T-helper 17 cell (primary cell): Measurements from ENCODE around the gene PACS1. TPM values are rescaled to one million over a fixed set of nuclear protein-coding genes. Genes with fewer than 3 reads are reported as not detected.
"Not testable (repeated sequence)": the region's sequence is repeated elsewhere in the genome, so short reads cannot be mapped to it uniquely, and the experiment has no call there.

Source experiments
- ATAC-seq: fragments of 150-1000 bp; cut with Tn5 transposase; 2 replicates; pipeline ENCODE4 v1.10.0; 2021; ENCODE audit warnings: mild to moderate bottlenecking, moderate library complexity
- DNase-seq, 3 donors: peaks; one replicate each; pipeline versions ENCODE4 v3.0.0 to v3.0.0-alpha.2; 2020 to 2021
- H3K9me3 ChIP-seq: one replicate; pipeline ENCODE4 v1.7.0; 2013; ENCODE audit warnings: low read length, mild to moderate bottlenecking; ENCODE audit not compliant: control insufficient read depth, poor library complexity, severe bottlenecking
- H3K27ac Mint-ChIP-seq: one replicate; pipeline ENCODE4 v1.8.0; 2022; ENCODE audit warnings: mild to moderate bottlenecking, moderate library complexity, mixed read lengths
- H3K27me3 Mint-ChIP-seq: one replicate; pipeline ENCODE4 v1.8.0; 2022; ENCODE audit warnings: mixed read lengths
- H3K36me3 Mint-ChIP-seq: one replicate; pipeline ENCODE4 v1.8.0; 2022; ENCODE audit warnings: low read depth, mixed read lengths
- H3K4me1 Mint-ChIP-seq: one replicate; pipeline ENCODE4 v1.8.0; 2022; ENCODE audit warnings: mild to moderate bottlenecking, mixed read lengths
- H3K4me3 Mint-ChIP-seq: one replicate; pipeline ENCODE4 v1.8.0; 2022; ENCODE audit warnings: mild to moderate bottlenecking, moderate library complexity, mixed read lengths
- total RNA-seq, 4 donors: library from RNA in 2 of 4; stranded (reverse) in 2 of 4; gene quantifications; one replicate each; pipeline ENCODE4 v1.2.3 and lab custom pipeline; 2022 to 2026

The PACS1 gene
- total RNA-seq, 2 donors from 2014 or later = 215 to 227 TPM

DNA sequence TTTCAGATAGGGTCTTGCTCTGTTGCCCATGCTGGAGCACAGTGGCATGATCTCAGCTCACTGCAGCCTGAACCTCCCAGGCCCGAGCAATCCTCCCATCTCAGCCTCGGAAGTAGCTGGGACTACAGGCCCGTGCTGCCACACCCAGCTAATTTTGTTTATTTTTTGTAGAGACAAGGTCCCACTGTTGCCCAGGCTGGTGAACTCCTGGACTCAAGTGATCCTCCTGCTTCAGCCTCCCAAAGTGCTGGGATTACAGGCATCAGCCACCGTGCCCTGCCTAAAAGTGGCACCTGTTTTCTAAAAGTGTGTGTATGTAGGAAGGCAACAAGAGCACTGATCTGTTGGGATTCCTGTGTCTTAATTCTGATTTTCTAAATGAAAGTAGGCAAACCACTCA, 20.2 kb downstream of the PACS1 start:
- Mint-ChIP-seq H3K4me1 (peaks cover 15% of the 10 kb centered on the region), H3K4me3 (no peak overlapping the region), H3K27ac (peak overlapping the region; percentile 76), H3K27me3 (no peaks in the 10 kb centered on the region), H3K36me3 (peaks cover 2% of the 10 kb centered on the region)
- no peak for ATAC-seq
- no peak for DNase-seq
- H3K9me3 ChIP-seq = no peaks in the 10 kb centered on the region

GRCh38 chr11:66092125-66092524, 22.1 kb downstream of the PACS1 start:
- not testable (repeated sequence) for H3K36me3 Mint-ChIP-seq, DNase-seq, H3K27ac Mint-ChIP-seq, H3K4me3 Mint-ChIP-seq, H3K9me3 ChIP-seq, H3K27me3 Mint-ChIP-seq, ATAC-seq
- H3K4me1 Mint-ChIP-seq = peaks cover 17% of the 10 kb centered on the region

GRCh38 chr11:66099746-66100145, 29.7 kb downstream of the PACS1 start:
- not testable (repeated sequence) for H3K36me3 Mint-ChIP-seq, ATAC-seq, H3K4me3 Mint-ChIP-seq, H3K27me3 Mint-ChIP-seq, H3K9me3 ChIP-seq, DNase-seq
- Mint-ChIP-seq H3K27ac (peak overlapping the region; percentile 96), H3K4me1 (peaks cover 51% of the 10 kb centered on the region)

DNA sequence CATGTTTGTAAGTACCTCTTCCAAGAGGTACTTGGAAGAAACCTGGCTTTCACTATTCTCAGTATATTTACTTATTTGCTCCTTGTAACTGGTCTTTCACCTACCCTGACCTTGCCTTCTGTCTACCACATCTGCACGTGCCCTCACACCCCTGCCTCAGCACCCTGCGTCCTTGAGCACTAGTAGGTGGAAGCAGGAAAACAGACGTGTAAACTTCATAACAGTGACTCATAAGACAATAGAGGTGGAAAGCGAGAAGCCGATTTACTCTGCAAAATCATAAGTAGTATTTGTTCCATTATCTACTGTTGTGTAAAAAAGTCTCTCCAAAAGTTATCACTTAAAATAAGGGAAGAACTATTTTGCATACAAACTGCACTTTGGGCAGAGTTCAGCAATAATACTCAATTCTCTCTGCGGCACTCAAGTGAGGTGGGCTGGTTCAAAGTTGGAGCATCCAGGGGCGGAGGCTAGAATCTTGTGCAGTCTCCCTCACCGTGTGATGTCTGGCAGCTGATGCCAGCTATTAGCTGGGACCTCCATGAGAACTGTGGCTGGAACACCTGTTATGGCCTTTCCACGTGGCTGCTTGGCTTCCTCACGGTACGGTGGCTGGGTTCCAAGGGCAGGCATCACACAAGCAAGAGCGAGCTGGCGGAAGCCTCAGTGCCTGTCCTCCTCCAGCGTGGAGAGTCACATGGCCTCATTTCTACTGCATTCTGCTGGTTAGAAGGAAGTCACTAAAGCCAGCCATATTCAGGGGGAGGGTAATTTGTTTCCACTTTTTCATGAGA, 30.4 kb downstream of the PACS1 start:
- peak overlapping the region; percentile 96 for H3K27ac Mint-ChIP-seq
- H3K4me1 Mint-ChIP-seq = peaks cover 56% of the 10 kb centered on the region
- DNase-seq = peak; percentile 31 to 49 (median 48)
- H3K4me3 Mint-ChIP-seq = peak overlapping the region; percentile 88
- H3K27me3 Mint-ChIP-seq = no peaks in the 10 kb centered on the region
- peaks cover 2% of the 10 kb centered on the region for H3K36me3 Mint-ChIP-seq
- peak; percentile 97 for ATAC-seq
- H3K9me3 ChIP-seq = no peaks in the 10 kb centered on the region

DNA sequence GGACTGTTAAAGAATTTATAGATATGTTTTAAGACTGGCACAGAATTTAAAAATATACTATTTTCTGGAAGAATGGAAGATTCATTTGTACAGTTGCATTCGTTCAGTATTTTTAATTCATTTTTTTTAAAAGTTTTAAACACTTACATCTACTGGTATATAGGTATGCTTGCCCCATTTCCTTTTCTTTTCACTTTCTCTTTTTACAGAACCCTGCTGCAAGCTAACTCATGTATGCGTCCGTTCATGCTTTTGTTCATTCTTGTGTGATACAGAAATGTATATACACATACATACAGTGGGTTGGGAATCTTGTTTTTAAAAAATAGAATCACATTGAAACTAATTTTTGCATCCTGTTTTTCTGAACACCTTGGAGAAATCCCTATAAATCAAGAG, 31.0 kb downstream of the PACS1 start:
- peaks cover 58% of the 10 kb centered on the region for H3K4me1 Mint-ChIP-seq
- DNase-seq (no peak), ATAC-seq (peak; percentile 65)
- H3K9me3 ChIP-seq = no peaks in the 10 kb centered on the region
- H3K27ac Mint-ChIP-seq = peak overlapping the region; percentile 96
- no peaks in the 10 kb centered on the region for H3K27me3 Mint-ChIP-seq
- H3K36me3 Mint-ChIP-seq = peaks cover 2% of the 10 kb centered on the region
- peak overlapping the region; percentile 88 for H3K4me3 Mint-ChIP-seq

GRCh38 chr11:66104057-66104638, 34.1 kb downstream of the PACS1 start:
- Mint-ChIP-seq H3K27me3 (no peaks in the 10 kb centered on the region), H3K27ac (peak overlapping the region; percentile 85), H3K4me1 (peaks cover 67% of the 10 kb centered on the region), H3K36me3 (peaks cover 5% of the 10 kb centered on the region), H3K4me3 (peak overlapping the region; percentile 5)
- DNase-seq (no peak), ATAC-seq (no peak)
- H3K9me3 ChIP-seq = no peaks in the 10 kb centered on the region

DNA sequence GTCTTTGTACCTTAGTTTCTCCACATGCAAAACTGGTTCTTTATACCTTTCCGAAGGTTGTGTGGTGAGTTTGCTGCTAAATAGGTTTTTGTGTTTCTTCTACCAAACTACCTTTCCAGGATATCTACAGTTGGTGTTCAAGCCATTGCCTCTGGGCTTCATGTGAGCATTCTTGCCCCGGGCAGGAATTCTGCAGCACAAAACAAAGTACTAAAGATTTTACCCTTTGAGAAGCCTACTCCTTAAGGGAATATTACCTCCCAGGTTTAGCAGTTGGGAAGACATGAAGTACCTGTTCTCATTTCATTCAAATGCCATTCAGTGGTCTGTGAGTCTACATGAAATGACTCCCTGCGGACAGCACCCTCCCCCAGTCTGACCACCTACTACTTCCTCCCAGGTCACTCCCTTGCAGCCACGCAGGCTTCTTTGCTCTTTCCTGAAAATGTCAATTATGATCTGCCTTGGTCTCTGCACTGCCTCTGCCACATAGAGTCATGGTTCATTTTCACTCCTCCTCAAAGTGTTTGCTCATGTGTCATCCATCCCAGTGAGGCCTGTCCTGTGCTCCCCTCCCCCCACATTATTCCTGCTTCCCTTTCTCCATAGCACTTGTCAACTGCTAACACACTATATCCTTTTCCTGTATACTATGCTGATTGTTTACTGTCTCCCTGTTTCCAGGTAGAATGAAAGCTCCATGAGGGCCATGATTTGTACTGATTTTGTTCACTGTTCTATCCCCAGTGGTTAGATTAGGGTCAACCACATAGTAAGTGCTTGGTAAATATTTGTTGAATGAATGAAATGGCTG, 36.9 kb downstream of the PACS1 start:
- Mint-ChIP-seq H3K27me3 (no peaks in the 10 kb centered on the region), H3K27ac (peak overlapping the region; percentile 67), H3K36me3 (peaks cover 5% of the 10 kb centered on the region), H3K4me3 (peak overlapping the region; percentile 52), H3K4me1 (peaks cover 66% of the 10 kb centered on the region)
- ATAC-seq (no peak), DNase-seq (no peak)
- no peaks in the 10 kb centered on the region for H3K9me3 ChIP-seq

GRCh38 chr11:66107600-66108510, 37.8 kb downstream of the PACS1 start:
- DNase-seq = no peak
- no peaks in the 10 kb centered on the region for H3K9me3 ChIP-seq
- Mint-ChIP-seq H3K4me1 (peaks cover 74% of the 10 kb centered on the region), H3K27ac (peak overlapping the region; percentile 67), H3K4me3 (peak overlapping the region; percentile 52), H3K27me3 (no peaks in the 10 kb centered on the region), H3K36me3 (peaks cover 7% of the 10 kb centered on the region)
- no peak for ATAC-seq

DNA sequence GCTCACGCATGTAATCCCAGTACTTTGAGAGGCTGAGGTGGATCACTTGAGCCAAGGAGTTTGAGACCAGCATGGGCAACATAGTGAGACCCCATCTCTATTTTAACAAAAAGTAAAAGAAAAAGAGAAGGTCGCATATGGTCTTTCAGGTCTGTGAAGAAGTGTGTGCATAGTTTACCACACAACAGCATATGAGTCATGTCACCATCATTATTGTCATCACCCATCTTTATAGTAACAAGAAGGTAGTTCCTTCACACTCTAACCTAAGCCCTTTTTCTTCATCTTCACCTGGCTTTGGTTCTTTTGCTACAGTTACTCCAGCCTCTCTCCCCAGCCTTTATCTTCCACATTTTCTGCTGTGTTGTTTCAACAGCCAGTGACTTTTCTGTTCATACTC, 39.2 kb downstream of the PACS1 start:
- no peak for ATAC-seq
- H3K9me3 ChIP-seq = no peaks in the 10 kb centered on the region
- no peaks in the 10 kb centered on the region for H3K27me3 Mint-ChIP-seq
- H3K4me1 Mint-ChIP-seq = peaks cover 73% of the 10 kb centered on the region
- H3K27ac Mint-ChIP-seq = no peak overlapping the region
- DNase-seq = no peak
- H3K36me3 Mint-ChIP-seq = peaks cover 7% of the 10 kb centered on the region
- H3K4me3 Mint-ChIP-seq = peak overlapping the region; percentile 70

DNA sequence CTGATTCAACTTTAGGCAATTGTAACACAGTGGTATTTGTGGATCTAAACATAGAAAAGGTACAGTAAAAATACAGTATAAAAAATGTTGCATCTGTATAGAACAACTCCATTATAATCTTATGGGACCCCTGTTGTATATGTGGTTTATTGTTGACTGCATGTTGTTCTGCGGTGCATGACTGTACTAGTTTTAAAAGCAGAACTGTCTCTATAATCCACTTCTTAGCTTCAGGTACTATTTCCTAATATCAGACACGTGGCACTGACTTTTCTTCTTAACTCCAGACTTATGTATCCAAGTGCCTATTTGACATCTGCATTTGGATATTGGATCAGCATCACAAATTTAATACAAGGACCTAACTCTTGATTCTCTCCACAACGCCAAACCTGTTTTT, 41.1 kb downstream of the PACS1 start:
- H3K4me3 Mint-ChIP-seq = peak overlapping the region; percentile 41
- DNase-seq (no peak), ATAC-seq (no peak)
- H3K9me3 ChIP-seq = no peaks in the 10 kb centered on the region
- H3K36me3 Mint-ChIP-seq = peaks cover 7% of the 10 kb centered on the region
- peaks cover 74% of the 10 kb centered on the region for H3K4me1 Mint-ChIP-seq
- H3K27ac Mint-ChIP-seq = no peak overlapping the region
- H3K27me3 Mint-ChIP-seq = no peaks in the 10 kb centered on the region

DNA sequence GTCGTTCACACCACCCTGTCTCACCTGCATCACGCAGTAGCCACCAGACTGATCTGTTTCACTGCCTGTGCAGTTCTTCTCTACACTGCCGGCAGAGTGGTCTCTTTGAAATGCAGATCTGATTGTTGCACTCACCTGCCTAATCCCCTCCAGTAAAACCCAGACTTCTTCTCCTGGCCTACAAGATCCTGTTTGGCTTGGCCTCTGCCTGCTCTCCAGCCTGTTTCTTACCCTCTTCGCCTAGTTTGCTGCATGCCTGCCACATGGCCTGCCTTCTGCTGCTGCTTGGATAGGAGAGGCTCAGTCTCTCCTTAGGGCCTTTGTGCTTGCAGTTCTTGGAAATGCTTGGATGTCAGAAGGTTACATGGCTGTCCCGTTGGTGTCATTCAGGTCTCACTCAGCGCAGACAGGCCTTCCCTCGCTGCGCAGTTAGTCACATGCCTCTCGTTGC, 42.0 kb downstream of the PACS1 start:
- H3K27me3 Mint-ChIP-seq = no peaks in the 10 kb centered on the region
- ATAC-seq (no peak), DNase-seq (no peak)
- no peaks in the 10 kb centered on the region for H3K9me3 ChIP-seq
- peaks cover 79% of the 10 kb centered on the region for H3K4me1 Mint-ChIP-seq
- peak overlapping the region; percentile 94 for H3K27ac Mint-ChIP-seq
- no peak overlapping the region for H3K4me3 Mint-ChIP-seq
- peaks cover 7% of the 10 kb centered on the region for H3K36me3 Mint-ChIP-seq

- H3K27ac Mint-ChIP-seq = peak overlapping the region; percentile 94
- no peaks in the 10 kb centered on the region for H3K27me3 Mint-ChIP-seq
- H3K9me3 ChIP-seq = no peaks in the 10 kb centered on the region
- peak overlapping the region; percentile 65 for H3K4me3 Mint-ChIP-seq
- H3K36me3 Mint-ChIP-seq = peaks cover 4% of the 10 kb centered on the region
- ATAC-seq (no peak), DNase-seq (no peak)
- peaks cover 77% of the 10 kb centered on the region for H3K4me1 Mint-ChIP-seq
Observed at GRCh38 chr11:66112601-66113499, 42.8 kb downstream of the PACS1 start.
